HG02938 (cell line): ENCODE data around the gene HIVEP3.

Experiments used
- ATAC-seq: cut with Tn5 transposase; IDR thresholded peaks from one replicate; pipeline ENCODE4 v1.9.1; 2021; ENCODE audit warnings: mild to moderate bottlenecking, moderate library complexity; ENCODE audit not compliant: unreplicated experiment

HIVEP3 gene

GRCh38 chr1:41874903-41875411 lies 43.8 kb downstream of the HIVEP3 start:
- no peak for ATAC-seq

- ATAC-seq = no peak
These were observed 44.5 kb downstream of the HIVEP3 start for GRCh38 chr1:41874151-41874719.

GRCh38 chr1:41872074-41872473 lies 46.6 kb downstream of the HIVEP3 start:
- no peak for ATAC-seq

GRCh38 chr1:41870076-41870562 lies 48.6 kb downstream of the HIVEP3 start:
- no peak for ATAC-seq

- ATAC-seq = no peak
These were observed 50.3 kb downstream of the HIVEP3 start for GRCh38 chr1:41868241-41868998.

GRCh38 chr1:41866285-41866684 lies 52.4 kb downstream of the HIVEP3 start:
- no peak for ATAC-seq

- ATAC-seq = no peak
These were observed 54.2 kb downstream of the HIVEP3 start for GRCh38 chr1:41864471-41865040.

DNA sequence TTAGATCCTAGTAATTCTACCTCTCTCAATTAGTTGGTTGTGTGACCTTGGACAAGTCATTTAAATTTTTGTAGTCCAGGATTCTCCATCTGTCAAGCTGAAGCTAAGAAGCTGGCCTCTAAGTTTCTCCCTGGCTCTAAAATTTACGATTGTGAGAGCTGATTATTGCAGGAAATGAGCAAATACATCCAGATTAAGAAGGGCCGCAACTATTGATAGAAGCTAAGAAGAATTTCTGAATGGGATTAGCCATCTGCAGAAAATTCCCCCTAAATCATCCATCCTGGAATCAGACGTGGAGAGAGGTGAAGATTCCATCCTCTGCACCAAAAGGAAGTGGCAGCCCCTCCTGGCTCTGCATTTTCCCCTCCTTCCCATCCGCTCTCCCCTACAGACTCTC lies 55.0 kb downstream of the HIVEP3 start:
- no peak for ATAC-seq

GRCh38 chr1:41862384-41863221 lies 56.1 kb downstream of the HIVEP3 start:
- no peak for ATAC-seq

GRCh38 chr1:41861535-41862383 lies 57.0 kb downstream of the HIVEP3 start:
- ATAC-seq = no peak

- no peak for ATAC-seq
These were observed 58.0 kb downstream of the HIVEP3 start for GRCh38 chr1:41860771-41861170.

GRCh38 chr1:41860214-41860613 lies 58.5 kb downstream of the HIVEP3 start:
- ATAC-seq = no peak

- ATAC-seq = no peak
These were observed 59.0 kb downstream of the HIVEP3 start for GRCh38 chr1:41859686-41860085.

DNA sequence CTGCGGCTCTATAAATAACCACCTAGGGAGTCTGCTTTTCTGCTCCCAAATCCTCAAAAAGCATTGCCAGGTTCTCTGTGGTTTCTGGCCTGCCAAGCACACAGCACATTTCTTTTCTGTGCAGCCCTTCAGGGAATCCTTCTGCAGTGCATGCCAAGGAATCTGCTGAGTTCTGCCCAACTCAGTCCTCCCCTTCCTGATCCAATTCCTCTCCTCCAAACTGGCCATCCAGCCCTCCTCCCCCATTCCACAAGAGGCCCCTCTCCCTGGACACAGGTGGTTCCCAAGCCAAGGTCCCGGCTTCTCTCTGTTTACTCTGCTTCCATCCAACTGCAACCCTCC lies 61.8 kb downstream of the HIVEP3 start:
- no peak for ATAC-seq

DNA sequence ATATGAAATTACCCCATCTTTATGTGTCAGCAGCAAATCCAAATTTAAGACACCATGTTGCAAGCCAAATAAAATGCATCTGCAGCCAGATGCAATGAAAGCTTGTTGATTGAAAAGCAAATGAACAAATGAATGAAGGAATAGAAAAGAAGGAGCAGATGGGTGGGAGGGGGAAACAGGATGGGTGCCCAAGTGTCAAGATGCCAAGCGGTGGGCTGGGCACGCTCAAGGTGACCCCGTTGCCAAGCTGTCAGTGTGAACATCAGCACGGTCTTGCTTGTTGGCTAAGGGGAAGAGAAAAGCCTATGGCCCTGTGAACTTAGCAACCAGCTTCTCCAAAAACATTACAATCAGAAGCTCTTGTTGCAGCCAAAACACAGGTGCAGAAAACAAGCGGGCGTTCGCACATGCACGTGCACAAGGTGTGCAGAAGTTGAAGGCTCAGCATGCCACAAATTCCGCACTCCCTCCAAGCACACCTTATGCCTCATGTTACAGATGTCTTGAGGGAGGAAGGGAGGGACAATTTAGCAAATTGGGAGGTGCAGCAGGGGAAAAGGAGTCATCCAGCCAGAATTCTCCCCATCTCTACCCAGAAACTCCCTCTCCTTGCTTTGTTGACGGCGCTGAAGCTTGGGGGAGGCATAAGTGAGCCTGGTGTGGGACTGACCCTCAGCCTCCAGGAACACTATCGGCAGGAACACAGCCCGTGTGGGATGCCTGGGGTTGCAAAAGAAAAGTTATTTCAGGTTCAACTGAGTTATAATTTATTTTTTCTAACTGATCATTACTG lies 62.4 kb downstream of the HIVEP3 start:
- no peak for ATAC-seq

DNA sequence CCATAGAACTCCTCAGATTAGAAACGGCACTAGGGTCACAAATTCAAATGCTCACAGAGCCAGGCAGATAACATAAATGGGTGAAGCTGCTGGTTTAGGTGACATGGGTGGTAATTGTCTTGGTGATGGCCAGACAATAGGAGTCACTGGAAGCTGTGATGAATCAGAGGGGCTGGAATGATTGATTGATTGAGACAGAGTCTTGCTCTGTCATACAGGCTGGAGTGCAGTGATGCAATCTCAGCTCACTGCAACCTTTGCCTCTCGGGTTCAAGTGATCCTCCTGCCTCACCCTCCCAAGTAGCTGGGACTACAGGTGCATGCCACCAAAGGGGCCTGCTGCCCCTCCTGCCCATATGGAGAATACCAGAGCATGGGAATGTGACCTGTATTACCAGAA lies 63.0 kb downstream of the HIVEP3 start:
- ATAC-seq = no peak

DNA sequence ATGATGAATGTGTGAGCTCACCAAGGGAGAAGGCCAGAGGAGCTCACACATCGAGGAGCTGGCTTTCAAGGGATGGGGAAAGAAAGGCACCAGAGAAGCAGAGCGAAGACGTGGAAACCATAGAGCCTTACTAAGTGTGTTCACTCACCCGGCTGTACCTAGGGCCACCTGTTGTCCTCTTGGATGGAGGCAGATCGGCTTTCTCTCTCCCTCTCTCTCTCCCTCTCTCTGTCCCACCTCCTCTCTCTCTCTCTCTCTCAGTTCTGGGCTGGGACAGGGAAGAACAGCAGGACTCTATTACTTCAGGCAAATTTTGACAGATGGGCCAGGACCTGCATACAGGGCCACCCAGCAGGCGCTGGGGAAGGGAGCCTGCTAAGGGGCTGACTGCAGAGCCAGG lies 64.8 kb downstream of the HIVEP3 start:
- no peak for ATAC-seq

- no peak for ATAC-seq
These were observed 66.6 kb downstream of the HIVEP3 start for GRCh38 chr1:41852091-41852490.

GRCh38 chr1:41851589-41851988 lies 67.1 kb downstream of the HIVEP3 start:
- no peak for ATAC-seq

GRCh38 chr1:41850029-41850428 lies 68.7 kb downstream of the HIVEP3 start:
- ATAC-seq = no peak
